Midbrain (tissue), 1 donor: ENCODE measurements around the gene TUBB6.

Experiments used
- DNase-seq: peaks from one replicate; lab custom pipeline; 2025; lab: John Stamatoyannopoulos, UW

TUBB6 gene

DNA sequence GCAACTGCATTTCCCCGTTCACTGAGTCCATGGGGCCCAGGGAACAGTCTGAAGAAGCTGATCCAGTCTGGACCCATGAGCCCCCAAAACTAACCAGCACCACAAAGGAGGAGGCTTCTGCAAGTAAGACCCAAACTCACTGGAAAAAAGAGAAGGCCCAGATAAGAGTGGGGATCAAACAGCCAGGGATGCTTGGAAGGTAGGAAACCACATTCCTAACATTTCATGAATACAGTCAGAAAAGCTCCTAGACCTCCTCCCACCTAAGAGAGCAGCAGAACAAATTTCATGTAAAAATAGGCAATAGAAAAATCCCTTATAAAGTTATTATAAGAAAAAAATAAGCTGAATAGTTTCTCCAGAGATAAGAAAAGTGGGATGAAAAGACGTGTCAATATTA, 30.3 kb downstream of the TUBB6 start:
- DNase-seq, result no peak

DNA sequence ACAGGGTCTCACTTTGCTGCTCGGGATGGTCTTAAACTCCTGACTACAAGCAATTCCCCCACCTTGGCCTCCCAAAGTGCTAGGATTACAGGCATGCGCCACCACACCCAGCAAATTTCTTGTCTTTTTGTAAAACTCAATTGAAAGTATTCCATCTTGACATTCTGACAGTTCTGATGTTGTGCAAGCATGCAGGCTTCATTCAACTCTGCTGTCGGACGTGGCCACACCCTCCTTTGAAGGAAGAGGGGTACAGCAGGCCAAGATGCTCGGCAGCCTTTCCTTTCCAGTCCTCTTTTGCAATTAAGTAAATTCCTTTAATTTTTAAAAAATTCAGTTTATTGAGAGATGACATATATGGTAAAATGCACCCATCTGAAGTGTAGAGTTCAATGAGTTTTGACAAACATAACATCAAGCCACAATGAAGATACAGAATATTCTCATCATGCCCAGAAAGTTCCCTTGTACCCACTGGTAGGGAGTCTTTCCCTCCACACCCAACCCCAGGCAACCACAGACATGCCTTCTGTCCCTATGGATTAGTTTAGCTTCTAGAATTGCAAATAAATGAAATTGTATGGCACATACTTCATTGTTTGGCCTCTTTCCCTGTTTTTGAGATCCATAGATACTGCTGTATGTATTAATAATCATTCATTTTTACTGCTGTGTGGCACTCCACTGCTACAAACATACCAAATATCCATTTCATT, 33.1 kb downstream of the TUBB6 start:
- no peak for DNase-seq

DNA sequence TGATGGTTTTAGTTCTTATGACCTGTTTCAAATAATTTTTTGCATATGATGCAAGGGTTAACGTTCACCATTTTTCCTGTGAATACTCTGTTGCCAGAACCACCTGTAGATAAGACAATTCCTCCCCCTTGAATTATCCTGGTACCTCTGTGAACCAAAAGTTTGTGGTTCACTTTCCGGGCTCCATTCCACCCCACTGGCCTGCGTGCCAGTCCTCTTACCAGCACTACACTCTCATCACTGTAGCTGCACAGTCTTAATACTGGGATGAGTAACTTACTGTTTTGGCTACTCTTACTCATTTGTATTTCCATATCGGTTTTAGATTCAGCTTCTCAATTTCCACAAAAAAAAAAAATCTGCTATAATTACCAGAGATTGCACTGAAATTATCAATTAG, 34.6 kb downstream of the TUBB6 start:
- DNase-seq, result no peak

DNA sequence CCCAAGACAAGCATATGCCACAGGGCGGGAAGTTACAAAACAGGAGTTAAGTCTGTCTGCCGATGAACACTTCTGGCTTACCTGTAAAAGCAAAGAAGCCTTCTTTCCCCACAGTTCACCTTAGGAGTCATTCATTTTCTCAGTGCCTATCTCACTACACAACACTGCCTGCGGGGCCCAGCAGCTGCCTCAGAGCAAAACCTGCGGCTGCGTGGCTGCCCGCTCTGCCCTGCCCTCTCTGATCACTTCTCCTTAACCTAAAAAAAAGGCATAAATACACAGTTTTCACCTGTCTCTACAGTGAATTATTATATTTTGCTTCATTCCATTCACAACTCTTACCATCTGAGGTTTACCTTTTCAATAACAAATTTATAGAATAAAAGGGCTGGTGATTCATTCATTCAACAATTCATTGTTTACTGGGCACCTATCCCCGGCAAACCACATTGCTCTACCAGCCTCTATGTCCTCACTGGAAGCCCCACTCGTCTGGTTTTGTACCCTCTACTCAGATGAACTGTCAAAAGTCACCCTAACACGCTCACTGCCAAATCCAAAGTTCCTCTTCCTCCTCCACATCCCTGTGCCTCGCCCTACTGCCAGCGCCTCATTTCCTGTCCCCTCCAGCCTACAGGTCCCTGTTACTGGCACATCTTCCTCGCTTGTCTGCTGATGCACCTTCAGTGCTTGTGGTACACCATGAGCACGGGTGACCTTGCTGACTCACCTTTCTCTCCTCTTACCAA, 37.6 kb downstream of the TUBB6 start:
- no peak for DNase-seq

DNA sequence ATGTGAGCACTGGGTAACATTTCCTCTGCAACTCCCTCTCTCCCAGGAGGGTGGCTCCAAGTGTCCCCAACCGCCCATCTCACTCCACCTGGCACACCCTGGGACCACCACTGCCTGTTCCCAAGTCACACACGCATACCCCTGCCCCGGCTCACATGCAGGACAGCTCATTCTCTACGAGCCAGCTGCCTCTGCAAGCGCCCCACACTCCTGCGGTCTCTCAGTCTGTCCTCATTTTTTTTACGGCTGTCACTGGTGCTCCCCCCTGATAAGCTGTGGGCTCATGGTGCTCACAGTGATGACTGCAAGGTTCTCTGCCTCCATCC, 38.2 kb downstream of the TUBB6 start:
- DNase-seq, result no peak

DNA sequence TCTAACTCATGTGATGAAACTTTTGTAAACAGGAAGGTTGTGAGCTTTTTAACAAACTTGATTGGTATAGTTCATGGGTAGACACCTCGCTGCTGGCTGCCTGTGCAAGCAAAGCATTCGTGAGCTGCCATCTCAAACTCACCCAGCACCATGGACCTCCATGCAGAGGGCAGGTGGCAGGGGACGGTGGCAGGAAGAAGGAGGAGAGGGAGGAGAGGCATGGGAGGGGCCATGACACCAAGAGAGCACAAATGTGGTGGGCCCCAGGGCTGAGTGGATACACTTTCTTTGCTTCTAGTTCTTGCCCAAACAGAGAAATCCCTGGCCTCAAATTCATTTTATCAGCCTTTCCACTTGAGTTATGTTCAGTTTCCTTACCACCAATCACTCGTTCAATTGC, 39.9 kb downstream of the TUBB6 start:
- DNase-seq, result no peak

DNA sequence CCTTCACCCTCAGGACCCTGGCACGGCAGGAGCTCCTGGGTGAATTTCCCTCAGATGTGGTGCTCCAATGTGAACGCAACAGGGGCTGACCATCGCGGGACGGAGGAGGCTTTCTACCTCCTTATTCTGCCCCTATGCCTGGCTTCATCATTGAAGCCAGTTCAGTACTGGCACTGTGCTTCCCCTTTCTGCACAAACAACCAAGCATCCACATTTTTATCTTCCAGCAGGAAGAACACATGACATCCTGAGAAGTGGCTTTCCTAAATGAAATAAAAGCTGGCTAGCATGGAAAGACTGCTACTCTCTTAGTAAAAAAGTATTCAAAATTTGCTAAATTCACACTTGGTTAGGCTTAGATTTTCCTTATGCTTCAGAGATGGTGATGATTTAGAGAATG, 44.1 kb downstream of the TUBB6 start:
- DNase-seq, result no peak

DNA sequence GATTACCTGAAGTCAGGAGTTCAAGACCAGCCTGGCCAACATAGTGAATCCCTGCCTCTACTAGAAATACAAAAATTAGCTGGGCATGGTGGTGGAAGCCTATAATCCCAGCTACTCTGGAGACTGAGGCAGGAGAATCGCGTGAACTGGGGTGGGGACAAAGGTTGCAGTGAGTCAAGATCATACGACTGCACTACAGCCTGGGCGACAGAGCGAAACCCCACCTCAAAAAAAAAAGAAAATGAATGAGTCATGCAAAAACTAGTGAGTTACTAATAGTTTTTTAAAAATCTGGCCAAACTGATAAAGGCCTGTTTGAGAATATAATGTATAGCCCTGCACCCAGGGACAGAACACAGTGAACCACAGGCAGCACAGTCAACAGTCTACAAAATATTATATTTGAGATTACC, 51.5 kb downstream of the TUBB6 start:
- DNase-seq, result no peak

DNA sequence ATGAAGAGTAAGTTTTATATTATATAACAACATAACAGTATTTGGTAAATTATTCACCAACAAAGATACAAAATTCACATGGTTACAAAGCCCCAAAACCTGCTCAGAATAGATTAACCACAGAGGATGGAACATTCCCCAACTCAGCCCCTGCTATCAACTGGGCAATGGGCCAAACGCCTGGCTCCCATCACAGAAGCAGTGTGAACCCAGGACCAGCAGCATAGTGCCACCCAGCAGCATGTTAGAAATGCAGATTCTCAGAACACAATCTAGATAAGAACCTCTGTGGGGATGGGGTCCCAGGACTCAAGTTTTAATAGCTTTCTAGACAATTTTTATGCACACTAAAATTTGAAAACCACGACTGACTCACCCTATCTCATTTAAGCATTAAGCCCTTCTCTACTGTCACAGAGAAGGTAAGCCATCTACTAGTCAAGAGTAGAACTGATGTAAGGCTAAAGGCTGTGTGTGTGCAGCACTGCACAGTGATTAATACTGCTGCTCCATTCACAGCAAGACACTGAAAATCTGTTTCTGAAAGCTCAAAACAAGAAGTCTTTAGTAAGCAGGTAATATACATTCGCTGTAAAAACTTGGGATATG, 53.8 kb downstream of the TUBB6 start:
- no peak for DNase-seq

DNA sequence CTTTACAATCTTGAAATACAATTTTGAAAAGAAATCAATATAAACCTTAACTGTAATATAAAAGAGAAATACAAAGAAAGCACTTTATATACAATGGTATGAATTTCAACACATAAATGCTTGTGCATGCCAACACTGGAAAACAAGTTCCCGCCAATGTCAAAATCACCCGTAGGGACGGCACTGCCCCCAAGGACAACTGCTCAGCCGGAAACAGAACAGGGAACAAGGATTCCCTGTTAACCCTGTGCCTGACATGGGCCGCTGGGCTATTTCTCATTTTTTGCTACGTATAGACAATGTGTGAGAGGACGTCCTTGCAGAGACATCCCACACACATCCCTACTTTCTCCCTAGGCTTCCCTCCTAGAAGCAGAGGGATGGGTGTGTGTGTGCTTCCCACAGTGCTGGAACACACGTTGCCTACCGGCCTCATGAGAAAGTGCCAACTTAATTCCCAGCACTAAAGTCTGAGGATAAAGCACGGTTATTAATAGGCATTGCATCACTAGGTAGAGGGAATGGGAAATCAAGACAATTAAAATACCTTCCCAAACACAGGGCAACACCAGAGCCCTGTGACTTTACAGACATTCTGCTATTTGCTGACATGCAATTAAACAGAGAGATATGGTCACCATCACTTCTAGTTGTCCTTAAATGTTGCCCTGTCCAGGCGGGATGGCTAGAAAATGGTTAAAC, 54.6 kb downstream of the TUBB6 start:
- DNase-seq, result no peak

DNA sequence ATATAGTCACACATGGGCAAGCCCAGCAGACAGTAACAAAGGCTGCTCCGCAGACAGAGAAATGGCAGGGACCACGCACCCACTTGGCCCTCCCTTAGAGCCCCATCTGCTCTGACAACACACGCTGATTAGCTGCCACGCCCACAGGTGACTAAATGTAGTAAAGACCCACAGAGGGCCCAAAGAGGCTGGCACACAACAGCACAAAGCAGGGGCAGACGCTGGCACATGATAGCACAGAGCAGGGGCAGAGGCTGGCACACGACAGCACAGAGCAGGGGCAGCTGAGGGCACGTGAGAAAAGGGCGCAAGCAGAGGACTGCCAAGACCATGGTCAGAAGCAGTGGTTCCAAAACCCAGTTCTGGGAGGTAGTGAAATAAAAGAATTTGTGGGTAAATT, 58.3 kb downstream of the TUBB6 start:
- no peak for DNase-seq

DNA sequence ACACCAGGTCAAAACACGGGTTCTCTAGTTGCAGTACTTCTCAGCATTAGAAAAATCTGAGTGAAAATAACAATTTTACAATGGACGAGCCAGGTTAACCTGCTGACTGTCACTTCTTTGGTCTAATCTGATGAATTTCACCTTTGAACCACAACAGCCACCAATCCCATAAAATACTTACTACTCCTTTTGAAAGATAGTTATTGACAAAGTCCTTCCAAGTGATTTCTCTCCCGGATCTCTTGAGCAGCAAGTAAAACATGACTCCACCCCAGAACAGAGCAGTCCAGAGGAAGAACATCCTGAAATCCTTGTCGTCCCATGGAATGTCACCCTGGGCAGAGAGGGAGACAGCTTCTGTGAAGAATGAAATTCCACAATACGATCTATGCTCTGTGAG, 58.7 kb downstream of the TUBB6 start:
- DNase-seq, result no peak

DNA sequence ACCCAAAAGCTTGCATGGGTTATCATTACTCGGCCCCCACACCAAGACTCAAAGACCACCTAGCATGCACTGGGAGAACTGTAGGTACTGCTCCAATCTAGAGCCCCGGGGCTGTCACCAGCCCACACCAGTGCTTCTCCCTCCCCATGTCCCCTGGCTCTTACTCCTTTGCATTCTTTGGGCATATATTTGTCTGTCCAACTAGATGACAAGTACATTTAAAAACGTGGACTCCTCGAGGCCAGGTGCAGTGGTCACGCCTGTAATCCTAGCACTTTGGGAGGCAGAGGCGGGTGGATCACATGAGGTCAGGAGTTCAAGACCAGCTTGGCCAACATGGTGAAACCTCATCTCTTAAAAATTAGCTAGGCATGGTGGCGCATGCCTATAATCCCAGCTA, 61.2 kb downstream of the TUBB6 start:
- no peak for DNase-seq

DNA sequence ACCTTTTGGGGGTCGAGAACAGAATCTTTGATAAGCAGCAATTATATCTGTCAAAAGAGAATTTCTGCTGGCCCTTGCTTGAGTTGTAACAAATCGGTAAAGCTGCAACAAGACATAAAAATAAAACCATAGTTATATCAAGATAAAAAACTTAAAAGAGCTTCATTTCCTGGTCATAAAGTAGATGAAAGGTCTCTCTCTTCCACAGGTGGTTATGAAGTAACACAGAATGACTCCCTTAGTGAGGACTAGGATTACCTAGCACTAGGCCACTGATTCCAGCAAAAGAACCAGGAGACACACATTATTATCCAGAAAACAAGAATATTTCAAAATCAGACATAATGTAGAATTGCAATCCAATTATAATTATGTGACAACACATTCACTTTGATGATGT, 63.5 kb downstream of the TUBB6 start:
- no peak for DNase-seq

DNA sequence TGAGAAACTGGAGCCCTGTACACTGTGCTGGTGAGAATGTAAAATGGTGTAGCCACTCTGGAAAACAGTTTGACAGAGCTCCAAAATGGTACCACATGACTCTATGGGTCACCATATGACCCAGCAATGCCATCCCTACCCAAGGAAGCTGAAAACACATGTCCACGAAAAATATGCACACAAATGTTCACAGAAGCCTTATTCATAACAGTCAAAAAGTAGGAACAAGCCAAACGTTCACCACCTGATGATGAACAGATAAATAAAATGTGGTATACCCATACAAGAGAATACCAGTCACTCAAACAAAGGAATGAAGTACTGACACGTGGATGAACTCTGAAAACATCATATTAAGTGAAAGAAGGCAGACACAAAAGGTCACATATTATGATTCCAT, 64.4 kb downstream of the TUBB6 start:
- DNase-seq, result no peak

DNA sequence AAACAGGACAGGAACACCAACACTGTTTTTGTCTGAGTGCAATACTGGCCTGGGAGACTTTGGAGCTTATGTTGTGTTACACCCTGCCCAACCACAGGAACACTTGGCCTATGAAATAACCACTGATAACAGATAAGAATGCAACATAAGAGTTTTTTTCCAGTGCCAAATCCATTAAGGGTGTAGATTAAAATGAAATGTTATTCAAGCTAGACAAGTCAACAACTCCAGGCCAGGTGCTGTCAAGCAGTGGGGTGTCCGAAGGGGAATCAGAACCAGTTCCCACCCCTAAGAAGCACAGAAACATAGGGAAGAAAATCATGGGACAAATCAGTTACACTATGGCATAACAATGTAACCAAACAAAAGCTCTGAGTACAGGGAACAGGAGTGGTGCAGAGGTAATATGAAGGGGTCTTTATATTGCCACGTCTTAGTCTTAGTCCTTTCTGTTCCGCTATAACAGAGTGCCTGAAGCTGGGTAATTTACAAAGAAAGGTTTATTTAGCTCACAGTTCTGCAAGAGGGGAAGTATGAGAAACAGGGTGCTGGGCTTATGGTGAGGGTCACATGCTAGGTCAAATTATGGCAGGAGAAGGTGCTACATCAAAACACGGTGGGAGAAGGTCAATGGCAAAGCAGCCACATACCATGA, 65.2 kb downstream of the TUBB6 start:
- DNase-seq, result no peak

DNA sequence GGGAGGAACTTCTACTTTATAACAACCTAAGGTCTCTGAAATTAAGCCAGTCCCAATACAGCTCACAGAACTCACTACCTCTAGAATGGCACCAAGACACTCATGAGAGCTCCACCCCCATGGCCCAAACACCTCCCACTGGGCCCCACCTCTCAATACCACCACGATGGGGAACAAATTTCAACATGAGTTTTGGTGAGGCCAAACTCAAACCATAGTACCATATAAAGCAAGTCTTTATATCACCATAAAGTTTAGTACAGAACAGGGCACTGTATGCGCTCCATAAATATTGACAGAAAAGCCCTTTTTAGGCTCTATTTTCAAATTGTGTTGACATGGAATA, 65.7 kb downstream of the TUBB6 start:
- no peak for DNase-seq

DNA sequence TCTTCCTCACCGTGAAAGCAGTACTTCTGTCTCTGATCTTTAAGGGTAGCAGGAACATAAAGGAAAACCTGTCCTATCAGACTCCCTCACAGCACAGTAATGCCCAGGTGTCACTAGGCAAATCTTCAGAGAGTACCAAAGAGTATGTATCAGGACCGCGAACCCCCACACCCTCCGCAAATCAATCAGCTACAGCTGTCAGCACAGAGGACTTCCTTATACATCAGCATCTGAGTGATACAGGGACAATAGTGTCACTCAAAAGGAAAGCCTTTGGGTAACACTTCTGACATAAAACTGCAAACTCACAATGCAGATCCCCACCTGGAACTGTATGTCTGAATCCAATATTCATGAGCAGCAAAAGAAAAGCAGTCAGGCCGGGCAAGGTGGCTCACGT, 66.4 kb downstream of the TUBB6 start:
- no peak for DNase-seq
